NCI-H1092 (cell line): ENCODE measurements around the gene PSMC3.

Experiments used
- DNase-seq: peaks from one replicate; lab custom pipeline; 2025; lab: John Stamatoyannopoulos, UW

PSMC3 gene

GRCh38 chr11:47426062-47426956, at the start of gene PSMC3:
PSMC3 (minus strand) TSS chr11:47426439; CDS start chr11:47426279, 160 bp downstream.
- peak; percentile 98 for DNase-seq

GRCh38 chr11:47470671-47471070, 44.4 kb upstream of the PSMC3 start:
- no peak for DNase-seq

- DNase-seq = no peak
Measured at GRCh38 chr11:47469361-47470179, 43.3 kb upstream of the PSMC3 start.

DNA sequence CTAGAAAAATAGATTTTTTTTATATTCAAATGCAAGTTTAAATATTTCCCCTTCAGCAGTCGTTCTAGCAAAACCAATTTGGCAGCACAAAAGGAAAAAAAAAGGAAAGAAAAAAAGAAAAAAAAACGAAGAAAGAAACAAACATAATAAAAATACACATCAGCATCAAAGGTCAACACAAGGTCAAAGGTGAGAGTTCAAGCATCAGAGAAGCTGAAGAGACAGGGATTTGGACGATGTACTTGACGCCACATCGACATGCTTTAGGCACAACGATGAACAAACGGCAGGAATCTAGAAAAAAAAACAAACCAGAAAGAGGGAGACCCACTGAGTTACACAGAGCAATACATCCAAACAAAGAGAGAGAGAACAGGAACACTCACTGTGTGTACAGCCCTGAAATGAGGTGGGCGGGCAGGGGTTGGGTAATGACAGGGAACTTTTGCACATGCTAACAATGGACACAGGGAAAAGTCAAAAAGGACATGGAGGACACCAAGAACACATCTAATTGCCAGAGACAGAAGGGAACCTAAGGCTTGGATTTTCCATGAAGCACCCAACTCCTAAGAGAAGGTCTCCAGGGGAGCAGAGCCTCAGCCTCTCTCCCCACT, 42.5 kb upstream of the PSMC3 start:
- no peak for DNase-seq

GRCh38 chr11:47467357-47467756, 41.1 kb upstream of the PSMC3 start:
- DNase-seq = peak; percentile 84

GRCh38 chr11:47466701-47467250, 40.5 kb upstream of the PSMC3 start:
- peak; percentile 95 for DNase-seq

DNA sequence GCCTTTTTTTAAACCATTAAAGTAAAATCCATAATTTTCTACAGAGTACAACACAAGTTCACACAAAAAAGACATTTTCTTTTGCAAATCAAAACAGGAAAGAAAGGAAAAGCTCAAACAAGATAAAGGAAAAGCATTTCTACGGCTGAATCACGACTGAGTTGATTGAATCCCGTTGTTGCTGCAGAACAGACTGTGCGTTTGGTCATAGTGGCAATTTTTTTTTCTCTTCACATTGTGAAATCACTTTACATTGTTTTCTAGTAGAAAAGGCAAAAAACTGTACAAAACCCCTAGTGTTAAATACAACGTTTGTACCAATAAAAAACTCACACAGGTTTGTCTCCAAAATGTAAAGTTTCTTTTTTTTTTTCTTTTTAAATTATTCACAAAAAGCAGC, 40.0 kb upstream of the PSMC3 start:
- no peak for DNase-seq

GRCh38 chr11:47464483-47464882, 38.2 kb upstream of the PSMC3 start:
- DNase-seq = peak; percentile 91

DNA sequence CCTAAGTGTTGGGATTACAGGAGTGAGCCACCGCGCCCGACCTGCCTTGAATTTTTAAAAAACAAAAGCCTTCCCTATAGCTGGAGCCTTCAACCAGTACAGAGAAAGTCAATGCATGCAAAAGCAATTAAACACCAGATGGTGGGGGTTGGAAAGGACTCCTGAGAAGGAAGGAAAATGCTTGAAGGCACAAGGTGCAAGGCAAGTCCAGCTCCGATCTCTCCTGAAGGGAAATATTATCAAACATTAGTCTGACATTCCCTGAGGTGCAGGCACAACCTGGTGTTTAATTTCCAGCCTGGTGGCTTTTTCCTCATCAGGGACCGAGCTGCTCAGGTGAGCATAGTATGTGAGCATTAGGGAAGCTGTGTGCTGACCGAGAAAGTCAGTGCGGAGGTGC, 35.6 kb upstream of the PSMC3 start:
- no peak for DNase-seq

DNA sequence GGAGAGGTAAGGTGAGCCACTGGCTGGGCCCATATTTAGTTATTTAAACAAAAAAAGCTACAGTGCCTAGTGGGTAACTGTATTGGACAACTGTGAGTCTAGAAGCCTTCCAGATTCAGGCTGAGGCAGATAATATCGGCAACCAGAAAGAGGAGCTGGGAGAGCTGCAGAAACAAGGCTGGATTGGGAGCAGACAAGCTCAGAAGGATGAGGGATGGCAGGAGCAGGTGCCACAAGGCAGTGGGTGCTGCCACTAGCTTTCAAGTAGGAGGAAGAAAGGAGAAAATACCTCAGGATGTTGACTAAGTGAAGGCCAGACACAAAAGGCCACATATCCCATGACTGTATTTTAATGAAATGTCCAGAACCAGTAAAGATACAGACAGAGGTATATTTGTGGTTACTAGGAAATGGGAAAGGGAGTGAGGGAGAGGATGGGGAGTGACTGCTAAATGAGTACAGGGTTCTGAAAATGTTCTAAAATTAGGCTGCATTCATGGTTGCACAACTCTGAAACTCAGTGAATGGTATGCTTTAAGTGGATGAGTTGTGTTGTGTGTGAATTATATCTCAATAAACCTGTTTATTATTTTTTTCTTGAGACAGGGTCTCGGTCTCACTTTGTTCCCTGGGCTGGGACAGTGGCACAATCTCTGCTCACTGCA, 34.5 kb upstream of the PSMC3 start:
- no peak for DNase-seq

- peak; percentile 80 for DNase-seq
Measured at GRCh38 chr11:47454258-47454671, 28.0 kb upstream of the PSMC3 start.

GRCh38 chr11:47453365-47453764, 27.1 kb upstream of the PSMC3 start:
- DNase-seq = no peak

DNA sequence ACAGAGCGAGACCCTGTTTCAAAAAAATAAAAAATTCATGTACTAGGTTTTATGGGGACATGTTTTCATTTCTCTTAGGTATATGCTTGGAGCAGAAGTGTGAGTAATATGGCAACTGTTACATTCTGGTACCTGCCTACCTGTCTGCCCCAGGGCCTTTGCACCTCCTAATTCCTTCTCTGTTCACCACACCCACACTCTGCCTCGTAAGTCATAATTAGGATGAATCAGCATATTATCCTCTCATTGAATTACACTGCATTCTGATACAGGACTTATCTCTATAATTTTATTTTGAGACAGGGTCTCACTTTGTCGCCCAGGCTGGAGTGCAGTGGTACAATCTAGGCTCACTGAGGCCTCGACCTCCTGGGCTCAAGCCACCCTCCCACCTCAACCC, 25.8 kb upstream of the PSMC3 start:
- DNase-seq = no peak

- DNase-seq = no peak
Measured at GRCh38 chr11:47451436-47451835, 25.2 kb upstream of the PSMC3 start.

- no peak for DNase-seq
Measured at GRCh38 chr11:47449541-47449940, 23.3 kb upstream of the PSMC3 start.

- DNase-seq = no peak
Measured at GRCh38 chr11:47448566-47449427, 22.6 kb upstream of the PSMC3 start, which contains the start of gene RAPSN. RAPSN (minus strand) TSS chr11:47449136; CDS start chr11:47448964, 172 bp downstream.

DNA sequence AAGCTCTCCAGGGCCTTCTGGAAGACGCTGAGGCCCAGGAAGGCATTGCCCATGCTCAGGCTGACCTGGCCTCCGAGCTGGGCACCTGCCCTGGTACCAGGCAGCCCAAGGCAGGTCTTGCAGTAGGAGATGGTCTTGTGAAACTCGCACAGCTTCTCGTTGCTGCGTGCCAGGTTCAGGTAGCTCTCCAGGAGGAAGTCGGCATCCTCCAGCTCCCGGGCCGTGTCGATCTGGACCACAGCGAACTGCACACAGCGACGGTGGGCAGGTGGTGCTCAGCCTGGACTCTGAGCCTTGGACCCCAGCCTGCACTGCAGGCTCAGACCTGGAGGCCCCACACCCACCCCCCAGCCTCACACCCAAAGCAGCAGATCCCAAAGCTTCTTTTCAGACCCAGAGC, 21.7 kb upstream of the PSMC3 start:
- DNase-seq = no peak

DNA sequence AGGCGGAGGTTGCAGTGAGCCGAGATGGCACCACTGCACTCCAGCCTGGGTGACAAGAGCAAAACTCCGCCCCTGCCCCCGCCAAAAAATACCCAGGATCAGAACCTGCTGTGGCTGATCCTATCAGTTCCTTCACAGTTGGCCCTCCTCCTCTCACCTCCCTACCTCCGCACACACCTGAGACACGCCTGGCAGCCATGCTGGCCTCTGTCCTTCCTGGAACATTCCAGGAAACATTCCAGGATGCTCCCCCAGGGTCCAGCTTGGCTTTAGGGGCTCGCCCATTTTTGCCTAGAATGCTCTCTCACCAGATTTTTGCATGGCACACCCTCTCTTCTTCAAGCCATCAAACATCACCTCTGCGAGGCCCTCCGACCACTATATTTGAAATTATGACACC, 20.6 kb upstream of the PSMC3 start:
- DNase-seq = no peak

- no peak for DNase-seq
Measured at GRCh38 chr11:47445840-47446239, 19.6 kb upstream of the PSMC3 start.

- DNase-seq = no peak
Measured at GRCh38 chr11:47443817-47444216, 17.6 kb upstream of the PSMC3 start.
